Left renal cortex interstitium (tissue), 4 donors: ENCODE data around the gene UGT3A2. TPM values are rescaled to one million over a fixed set of nuclear protein-coding genes. Genes with fewer than 3 reads are reported as not detected.

Experiments
- DNase-seq, 4 donors: peaks; one replicate each; pipeline ENCODE4 v3.0.0-alpha.2; 2013; ENCODE audit warnings: low read depth in 4 of 4, low spot score in 2 of 4, missing footprints in 1 of 4
- polyA plus RNA-seq, 4 donors: library from polyadenylated mRNA; unstranded; fragments of 120-200 nt; gene quantifications; one replicate each; pipeline ENCODE4 v1.2.1, GENCODE V29; 2013; ENCODE audit not compliant: insufficient read length in 4 of 4

The UGT3A2 gene
- 10 to 100 TPM in 3 of 4 donors, 1 to 10 TPM in 1; 8.5 to 15.5 (median 12.8) TPM for polyA plus RNA-seq

- DNase-seq = no peak
These were observed at the start of gene UGT3A2 for GRCh38 chr5:36066540-36067210. Gene UGT3A2 (minus strand): TSS chr5:36066882. CDS start chr5:36066789, 93 bp downstream.

GRCh38 chr5:36111238-36111637 lies 44.6 kb upstream of the UGT3A2 start:
- no peak for DNase-seq

GRCh38 chr5:36108758-36109460 lies 42.2 kb upstream of the UGT3A2 start:
- DNase-seq = no peak

- no peak for DNase-seq
These were observed 39.1 kb upstream of the UGT3A2 start for GRCh38 chr5:36105819-36106218.

- DNase-seq = no peak
These were observed 33.1 kb upstream of the UGT3A2 start for GRCh38 chr5:36099748-36100147.

- DNase-seq = no peak
These were observed 29.8 kb upstream of the UGT3A2 start for GRCh38 chr5:36096486-36096885.

- DNase-seq = no peak
These were observed 23.3 kb upstream of the UGT3A2 start for GRCh38 chr5:36089989-36090388.

GRCh38 chr5:36079200-36079781 lies 12.6 kb upstream of the UGT3A2 start:
- DNase-seq = peak in 1 of 4 donors; percentile 37

- DNase-seq = no peak
These were observed 11.7 kb upstream of the UGT3A2 start for GRCh38 chr5:36078430-36078829.

GRCh38 chr5:36073595-36074216 lies 7.0 kb upstream of the UGT3A2 start:
- DNase-seq = no peak

GRCh38 chr5:36070687-36071571 lies 4.2 kb upstream of the UGT3A2 start:
- no peak for DNase-seq

GRCh38 chr5:36068751-36069281 lies 2.1 kb upstream of the UGT3A2 start:
- no peak for DNase-seq

- no peak for DNase-seq
These were observed 612 bp downstream of the UGT3A2 start for GRCh38 chr5:36066001-36066539.

- no peak for DNase-seq
These were observed 6.2 kb downstream of the UGT3A2 start for GRCh38 chr5:36060420-36060887.

GRCh38 chr5:36059571-36060419 lies 6.9 kb downstream of the UGT3A2 start:
- DNase-seq = no peak

GRCh38 chr5:36058776-36059175 lies 7.9 kb downstream of the UGT3A2 start:
- DNase-seq = no peak

- no peak for DNase-seq
These were observed 9.3 kb downstream of the UGT3A2 start for GRCh38 chr5:36057386-36057785.

GRCh38 chr5:36056422-36056821 lies 10.3 kb downstream of the UGT3A2 start:
- no peak for DNase-seq

- no peak for DNase-seq
These were observed 10.7 kb downstream of the UGT3A2 start for GRCh38 chr5:36055984-36056383.
